Measurements from ENCODE around the gene CRYM. TPM values are rescaled to one million over a fixed set of nuclear protein-coding genes. Genes with fewer than 3 reads are reported as not detected.
A peak's percentile ranks its signal among the peaks of the same experiment; 100 is the strongest.

The CRYM gene
- total and polyA plus RNA-seq, 2 experiments from 2014 or later, result not detected

- TF ChIP-seq CTCF (IDR thresholded peaks at IDR 0.05; ENCODE audit: low read depth, low read length), result no peak
- Histone ChIP-seq H3K4me1 (ENCODE audit: low read depth) (no peaks in the 10 kb centered on the region), H3K36me3 (no peaks in the 10 kb centered on the region), H3K27me3 (no peaks in the 10 kb centered on the region), H3K27ac (no peak overlapping the region), H3K9me3 (ENCODE audit: low read depth) (no peaks in the 10 kb centered on the region), H3K4me3 (no peak overlapping the region)
- DNase-seq (ENCODE audit: low read depth in 1 of 2, low spot score in 1 of 2), result no peak
Observed at GRCh38 chr16:21265104-21265837, 12.8 kb downstream of the CRYM start.

GRCh38 chr16:21264571-21265036 is 13.5 kb downstream of the CRYM start:
- Histone ChIP-seq H3K4me3 (no peak overlapping the region), H3K4me1 (ENCODE audit: low read depth) (no peaks in the 10 kb centered on the region), H3K27me3 (no peaks in the 10 kb centered on the region), H3K27ac (no peak overlapping the region), H3K9me3 (ENCODE audit: low read depth) (no peaks in the 10 kb centered on the region), H3K36me3 (no peaks in the 10 kb centered on the region)
- DNase-seq (ENCODE audit: low read depth in 1 of 2, low spot score in 1 of 2), result peak in 1 of 2 donors; percentile 32
- TF ChIP-seq CTCF (IDR thresholded peaks at IDR 0.05; ENCODE audit: low read depth, low read length), result no peak

- TF ChIP-seq CTCF (IDR thresholded peaks at IDR 0.05; ENCODE audit: low read depth, low read length), result no peak
- DNase-seq (ENCODE audit: low read depth in 1 of 2, low spot score in 1 of 2), result peak in 1 of 2 donors; percentile 53
- no peaks in the 10 kb centered on the region for H3K4me1 ChIP-seq (ENCODE audit: low read depth)
- no peaks in the 10 kb centered on the region for H3K36me3 ChIP-seq
- H3K27me3 ChIP-seq, result no peaks in the 10 kb centered on the region
- no peaks in the 10 kb centered on the region for H3K9me3 ChIP-seq (ENCODE audit: low read depth)
- H3K4me3 ChIP-seq, result no peak overlapping the region
- no peak overlapping the region for H3K27ac ChIP-seq
Observed at GRCh38 chr16:21263640-21264570, 14.2 kb downstream of the CRYM start.

- no peaks in the 10 kb centered on the region for H3K27me3 ChIP-seq
- no peak overlapping the region for H3K27ac ChIP-seq
- DNase-seq (ENCODE audit: low read depth in 1 of 2, low spot score in 1 of 2), result no peak
- H3K9me3 ChIP-seq (ENCODE audit: low read depth), result no peaks in the 10 kb centered on the region
- no peaks in the 10 kb centered on the region for H3K4me1 ChIP-seq (ENCODE audit: low read depth)
- no peak overlapping the region for H3K4me3 ChIP-seq
- H3K36me3 ChIP-seq, result no peaks in the 10 kb centered on the region
- TF ChIP-seq CTCF (IDR thresholded peaks at IDR 0.05; ENCODE audit: low read depth, low read length), result no peak
Observed at GRCh38 chr16:21262779-21263639, 15.1 kb downstream of the CRYM start.

Data from cardiac muscle cell (in vitro differentiated cells and primary cell).